ENCODE measurements around the gene GPR162.

GPR162 gene

GRCh38 chr12:6837370-6838060 is 15.9 kb downstream of the GPR162 start:
- no peak for DNase-seq

GRCh38 chr12:6838854-6839253 is 17.2 kb downstream of the GPR162 start:
- DNase-seq = no peak

GRCh38 chr12:6839482-6840201 is 18.0 kb downstream of the GPR162 start:
- DNase-seq = no peak

GRCh38 chr12:6840330-6840729 is 18.7 kb downstream of the GPR162 start:
- no peak for DNase-seq

GRCh38 chr12:6840761-6841515 is 19.3 kb downstream of the GPR162 start, which contains the start of gene GNB3:
TSS of gene GNB3 (plus strand) at chr12:6840925. CDS start at chr12:6841288, 363 bp downstream.
- no peak for DNase-seq

- DNase-seq = no peak
Measured at GRCh38 chr12:6842075-6842474, 20.5 kb downstream of the GPR162 start.

- no peak for DNase-seq
Measured at GRCh38 chr12:6843118-6843902, 21.7 kb downstream of the GPR162 start.

- DNase-seq = no peak
Measured at GRCh38 chr12:6845395-6845794, 23.8 kb downstream of the GPR162 start.

GRCh38 chr12:6846316-6846869 is 24.8 kb downstream of the GPR162 start:
- no peak for DNase-seq

- no peak for DNase-seq
Measured at GRCh38 chr12:6847676-6848075, 26.1 kb downstream of the GPR162 start.

GRCh38 chr12:6849427-6849826 is 27.8 kb downstream of the GPR162 start:
- DNase-seq = no peak

GRCh38 chr12:6849976-6850560 is 28.4 kb downstream of the GPR162 start:
- DNase-seq = no peak

GRCh38 chr12:6850796-6851152 is 29.2 kb downstream of the GPR162 start:
- DNase-seq = no peak

GRCh38 chr12:6851153-6851920 is 29.7 kb downstream of the GPR162 start, which contains the start of gene CDCA3:
TSS of gene CDCA3 (minus strand) at chr12:6851286. CDS start at chr12:6850952, 334 bp downstream.
- DNase-seq = peak; percentile 99

GRCh38 chr12:6851921-6852650 is 30.5 kb downstream of the GPR162 start, which contains the start of gene USP5:
TSS of gene USP5 (plus strand) at chr12:6852150. CDS start at chr12:6852180, 30 bp downstream.
- DNase-seq = peak; percentile 99

GRCh38 chr12:6852651-6853354 is 31.2 kb downstream of the GPR162 start:
- no peak for DNase-seq

GRCh38 chr12:6853626-6854025 is 32.0 kb downstream of the GPR162 start:
- no peak for DNase-seq

GRCh38 chr12:6854036-6854435 is 32.4 kb downstream of the GPR162 start:
- DNase-seq = no peak

GRCh38 chr12:6855322-6855721 is 33.7 kb downstream of the GPR162 start:
- no peak for DNase-seq

- no peak for DNase-seq
Measured at GRCh38 chr12:6858799-6859198, 37.2 kb downstream of the GPR162 start.

All from NCI-H2029 (cell line).